ENCODE measurements around the gene SNRPD3.

The SNRPD3 gene

DNA sequence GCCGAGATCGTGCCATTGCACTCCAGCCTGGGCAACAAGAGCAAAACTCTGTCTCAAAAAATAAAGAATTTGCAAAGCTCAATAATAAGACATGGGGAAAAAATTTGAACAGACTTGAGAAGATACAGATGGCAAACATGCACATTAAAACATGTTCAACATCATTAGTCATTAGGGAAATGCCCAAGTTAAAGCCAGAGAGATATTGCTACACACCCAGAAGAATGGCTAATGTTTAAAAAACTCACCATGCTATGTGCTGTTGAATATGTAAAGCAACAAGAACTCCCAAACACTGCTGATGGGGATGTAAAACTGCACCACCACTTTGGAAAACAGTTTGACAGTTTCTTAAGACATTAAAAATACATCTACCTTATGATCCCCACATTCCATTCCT is 24.5 kb downstream of the SNRPD3 start:
- peaks cover 56% of the 10 kb centered on the region for H3K4me1 ChIP-seq (ENCODE audit: control insufficient read depth, insufficient read depth, low read length)

DNA sequence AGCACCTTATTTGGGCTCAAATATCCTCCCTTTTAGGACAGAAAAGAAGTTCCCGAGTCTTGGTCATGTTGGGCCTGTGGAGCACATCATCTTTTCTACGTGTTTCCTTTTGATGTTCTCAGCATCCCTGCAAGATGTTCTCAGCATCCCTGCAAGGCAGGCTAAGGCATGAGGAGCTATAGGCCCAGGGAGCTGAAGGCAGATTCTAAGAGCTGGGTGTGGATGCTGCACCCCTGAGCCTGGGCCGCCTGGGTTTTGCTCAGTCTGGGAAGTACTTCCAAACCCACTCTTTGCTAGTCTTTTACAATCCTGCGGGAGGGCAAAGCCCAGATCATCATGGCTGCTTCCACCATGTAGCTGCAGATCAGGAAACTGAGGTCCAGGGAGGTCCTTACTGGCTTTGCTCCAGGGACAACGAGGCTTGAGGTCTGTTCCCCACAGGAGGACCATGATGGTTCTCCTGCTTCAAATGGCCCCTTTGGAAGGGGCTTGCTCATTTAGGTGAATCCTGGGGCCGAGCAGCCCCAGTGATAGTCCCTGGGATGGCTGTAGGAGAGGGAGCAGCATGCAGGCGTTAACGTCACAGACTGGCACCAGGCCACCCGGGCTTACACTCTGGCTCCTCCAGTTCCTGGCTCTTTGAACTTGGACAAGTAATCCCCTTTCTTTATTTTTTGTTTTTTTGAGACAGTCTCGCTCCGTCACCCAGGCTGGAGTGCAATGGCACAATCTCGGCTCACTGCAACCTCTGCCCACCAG is 26.4 kb downstream of the SNRPD3 start:
- Histone ChIP-seq H3K4me3 (ENCODE audit: low read length) (no peak overlapping the region), H3K36me3 (ENCODE audit: control insufficient read depth, insufficient read depth, low read length) (no peaks in the 10 kb centered on the region), H3K4me1 (ENCODE audit: control insufficient read depth, insufficient read depth, low read length) (peaks cover 47% of the 10 kb centered on the region), H3K9me3 (ENCODE audit: control insufficient read depth, low read length) (no peaks in the 10 kb centered on the region), H3K9ac (ENCODE audit: low read length) (no peak overlapping the region), H3K27me3 (ENCODE audit: control insufficient read depth, insufficient read depth, low read length) (no peaks in the 10 kb centered on the region)

More for the DNA sequence above, 24.5 kb downstream of the SNRPD3 start:
- H3K9ac ChIP-seq (ENCODE audit: low read length) = no peak overlapping the region
- no peaks in the 10 kb centered on the region for H3K9me3 ChIP-seq (ENCODE audit: control insufficient read depth, low read length)
- H3K4me3 ChIP-seq (ENCODE audit: low read length) = no peak overlapping the region
- no peaks in the 10 kb centered on the region for H3K27me3 ChIP-seq (ENCODE audit: control insufficient read depth, insufficient read depth, low read length)
- no peaks in the 10 kb centered on the region for H3K36me3 ChIP-seq (ENCODE audit: control insufficient read depth, insufficient read depth, low read length)

DNA sequence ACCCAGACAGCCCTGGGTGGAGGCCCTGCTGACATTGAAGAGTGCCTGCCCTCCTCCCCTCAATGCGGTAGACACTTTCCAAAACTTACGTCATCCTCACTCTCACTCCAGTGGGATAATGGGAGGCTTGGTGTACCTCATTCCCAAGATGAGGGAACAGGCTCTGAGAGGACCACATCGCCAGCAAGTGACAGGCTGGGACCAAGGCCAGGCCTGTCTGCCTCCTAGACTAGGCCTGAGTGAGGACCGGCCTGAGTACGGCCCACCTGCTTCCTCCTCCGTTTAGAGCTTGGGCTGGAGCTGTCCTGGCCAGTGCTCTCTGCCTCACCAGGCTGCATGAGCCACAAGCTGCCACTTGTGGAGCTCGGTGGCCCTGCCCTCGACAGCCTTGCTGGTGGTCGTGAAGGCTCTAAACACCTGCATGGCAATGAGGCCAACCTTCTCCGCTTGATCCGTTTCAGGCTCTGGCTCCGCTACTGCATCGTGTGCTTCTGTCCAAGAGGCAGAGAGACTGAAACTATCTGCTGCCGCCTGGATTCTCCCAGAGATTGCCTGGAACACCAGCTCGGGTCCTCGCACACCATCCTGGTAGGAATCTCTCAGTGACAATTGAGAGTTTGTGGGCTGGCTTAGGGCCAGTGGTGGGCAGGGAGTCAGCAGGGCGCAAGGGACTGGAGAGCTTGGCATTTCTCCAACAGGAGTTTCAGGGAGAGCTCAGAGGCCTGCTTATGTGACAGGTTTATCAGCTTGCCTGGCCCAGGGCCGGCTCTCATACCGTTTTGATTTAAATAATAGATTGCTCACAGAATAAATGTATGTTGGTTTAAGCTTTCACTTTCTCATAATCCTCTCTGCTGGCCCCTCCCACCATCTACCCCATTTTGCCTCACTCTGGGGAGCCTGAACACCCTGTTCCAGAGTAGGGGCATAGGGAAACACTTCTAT is 27.7 kb downstream of the SNRPD3 start:
- peak overlapping the region; percentile 41 for H3K9ac ChIP-seq (ENCODE audit: low read length)
- H3K4me3 ChIP-seq (ENCODE audit: low read length) = no peak overlapping the region
- no peaks in the 10 kb centered on the region for H3K36me3 ChIP-seq (ENCODE audit: control insufficient read depth, insufficient read depth, low read length)
- H3K4me1 ChIP-seq (ENCODE audit: control insufficient read depth, insufficient read depth, low read length) = peaks cover 43% of the 10 kb centered on the region
- H3K27me3 ChIP-seq (ENCODE audit: control insufficient read depth, insufficient read depth, low read length) = no peaks in the 10 kb centered on the region
- no peaks in the 10 kb centered on the region for H3K9me3 ChIP-seq (ENCODE audit: control insufficient read depth, low read length)

GRCh38 chr22:24584166-24584790 is 28.5 kb downstream of the SNRPD3 start:
- no peaks in the 10 kb centered on the region for H3K27me3 ChIP-seq (ENCODE audit: control insufficient read depth, insufficient read depth, low read length)
- no peaks in the 10 kb centered on the region for H3K36me3 ChIP-seq (ENCODE audit: control insufficient read depth, insufficient read depth, low read length)
- no peak overlapping the region for H3K4me3 ChIP-seq (ENCODE audit: low read length)
- peaks cover 43% of the 10 kb centered on the region for H3K4me1 ChIP-seq (ENCODE audit: control insufficient read depth, insufficient read depth, low read length)
- H3K9me3 ChIP-seq (ENCODE audit: control insufficient read depth, low read length) = no peaks in the 10 kb centered on the region
- peak overlapping the region; percentile 41 for H3K9ac ChIP-seq (ENCODE audit: low read length)

DNA sequence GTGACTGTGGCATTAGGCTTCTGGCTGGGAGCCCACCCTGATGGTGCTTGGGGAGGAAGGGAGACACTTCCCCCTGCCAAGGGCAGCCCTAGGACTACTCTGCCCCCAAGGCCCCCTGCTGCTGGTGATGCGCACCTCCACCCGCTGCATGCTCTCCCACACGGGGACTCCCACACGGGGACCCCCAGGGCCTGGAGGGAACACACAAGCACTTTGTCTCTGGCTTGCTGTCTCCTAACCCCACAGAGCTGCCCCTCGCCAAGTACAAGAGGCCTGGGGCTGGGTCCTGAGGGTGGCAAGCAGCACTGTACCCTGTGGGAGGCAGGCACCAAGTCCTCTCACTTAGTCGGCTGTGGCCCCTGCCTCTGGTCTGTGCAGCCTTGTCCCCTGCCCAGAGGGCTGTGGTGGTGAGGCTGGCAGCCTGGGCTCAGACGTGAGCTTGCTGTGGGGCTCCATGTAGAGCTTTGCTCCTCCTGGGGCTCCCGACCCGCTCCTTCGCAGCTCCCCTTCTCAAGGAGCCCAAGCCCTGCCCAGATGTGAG is 29.1 kb downstream of the SNRPD3 start:
- Histone ChIP-seq H3K4me1 (ENCODE audit: control insufficient read depth, insufficient read depth, low read length) (peaks cover 45% of the 10 kb centered on the region), H3K4me3 (ENCODE audit: low read length) (no peak overlapping the region), H3K9me3 (ENCODE audit: control insufficient read depth, low read length) (no peaks in the 10 kb centered on the region)

DNA sequence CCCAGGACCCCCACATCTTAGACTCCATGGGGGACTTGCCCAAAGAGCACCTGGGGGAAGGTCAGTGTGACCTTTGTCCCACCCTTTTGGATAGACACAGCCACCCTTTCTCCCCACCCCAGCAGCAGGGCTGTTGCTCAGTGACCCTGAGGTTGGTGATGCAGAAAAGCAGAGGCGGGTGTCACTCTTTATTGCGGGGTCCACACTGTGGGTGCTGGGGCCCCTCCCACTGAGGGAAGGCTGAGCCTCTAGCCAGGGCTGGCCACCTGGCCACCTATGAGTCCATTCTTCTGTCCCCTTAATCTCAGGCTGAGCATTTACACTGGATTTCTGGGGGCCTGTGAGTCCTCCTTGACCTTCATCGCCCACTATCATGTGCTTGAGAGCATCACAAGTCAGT is 29.7 kb downstream of the SNRPD3 start:
- no peaks in the 10 kb centered on the region for H3K27me3 ChIP-seq (ENCODE audit: control insufficient read depth, insufficient read depth, low read length)
- no peak overlapping the region for H3K9ac ChIP-seq (ENCODE audit: low read length)
- no peaks in the 10 kb centered on the region for H3K9me3 ChIP-seq (ENCODE audit: control insufficient read depth, low read length)
- no peaks in the 10 kb centered on the region for H3K36me3 ChIP-seq (ENCODE audit: control insufficient read depth, insufficient read depth, low read length)
- H3K4me1 ChIP-seq (ENCODE audit: control insufficient read depth, insufficient read depth, low read length) = peaks cover 40% of the 10 kb centered on the region
- no peak overlapping the region for H3K4me3 ChIP-seq (ENCODE audit: low read length)

More for the DNA sequence above, 29.1 kb downstream of the SNRPD3 start:
- Histone ChIP-seq H3K36me3 (ENCODE audit: control insufficient read depth, insufficient read depth, low read length) (no peaks in the 10 kb centered on the region), H3K27me3 (ENCODE audit: control insufficient read depth, insufficient read depth, low read length) (no peaks in the 10 kb centered on the region), H3K9ac (ENCODE audit: low read length) (no peak overlapping the region)

DNA sequence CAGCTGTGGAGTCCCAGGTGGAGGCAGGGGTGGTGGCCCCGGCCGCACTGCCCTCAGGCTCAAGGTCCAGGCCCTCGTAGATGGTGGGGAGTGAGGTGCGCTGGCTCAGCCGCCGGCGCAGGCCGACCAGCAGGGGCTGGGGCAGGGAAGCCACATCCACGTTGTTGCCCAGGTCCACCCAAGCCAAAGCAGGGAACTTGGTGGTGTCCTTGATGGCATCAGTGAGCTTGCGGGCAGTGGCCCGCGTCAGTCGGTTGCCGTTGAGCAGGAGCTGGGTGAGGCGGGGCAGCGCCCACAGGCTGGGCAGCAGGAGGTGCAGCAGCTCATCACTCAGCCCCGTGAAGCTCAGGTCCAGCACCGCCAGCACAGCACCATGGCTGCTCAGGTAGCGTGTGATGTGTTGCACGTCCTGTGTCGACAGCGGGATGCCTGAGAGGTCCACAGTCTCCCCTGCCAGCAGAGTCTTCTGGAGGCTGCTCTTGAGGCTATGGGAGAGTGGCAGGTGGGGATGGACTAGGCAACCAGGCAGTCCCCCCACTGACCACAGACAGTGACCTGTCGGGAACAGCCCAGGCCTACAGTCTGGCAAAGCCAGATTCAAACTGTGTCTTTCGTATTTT is 30.2 kb downstream of the SNRPD3 start:
- Histone ChIP-seq H3K4me3 (ENCODE audit: low read length) (no peak overlapping the region), H3K9me3 (ENCODE audit: control insufficient read depth, low read length) (no peaks in the 10 kb centered on the region), H3K27me3 (ENCODE audit: control insufficient read depth, insufficient read depth, low read length) (no peaks in the 10 kb centered on the region), H3K36me3 (ENCODE audit: control insufficient read depth, insufficient read depth, low read length) (no peaks in the 10 kb centered on the region), H3K9ac (ENCODE audit: low read length) (no peak overlapping the region), H3K4me1 (ENCODE audit: control insufficient read depth, insufficient read depth, low read length) (peaks cover 37% of the 10 kb centered on the region)

DNA sequence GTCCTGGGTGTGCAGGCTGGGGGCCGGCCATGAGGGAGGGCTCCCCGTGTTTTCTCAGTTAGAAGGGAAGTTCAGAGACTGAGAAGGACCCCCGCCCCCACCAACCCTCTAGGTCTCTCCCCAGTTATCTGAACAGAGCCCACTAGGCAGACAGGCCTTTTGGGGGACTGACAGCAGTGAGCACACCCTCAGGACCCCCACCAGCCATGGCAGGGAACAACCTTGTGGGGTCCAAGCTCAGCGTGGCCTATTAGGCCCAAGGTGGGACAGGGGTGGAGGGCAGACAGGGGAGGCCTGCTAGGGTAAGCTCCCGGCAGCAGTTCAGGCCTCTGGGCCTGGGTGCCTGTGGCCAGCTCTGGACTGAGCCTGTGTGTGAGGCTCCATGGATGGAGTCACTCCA is 31.5 kb downstream of the SNRPD3 start:
- no peaks in the 10 kb centered on the region for H3K27me3 ChIP-seq (ENCODE audit: control insufficient read depth, insufficient read depth, low read length)
- no peaks in the 10 kb centered on the region for H3K36me3 ChIP-seq (ENCODE audit: control insufficient read depth, insufficient read depth, low read length)
- no peak overlapping the region for H3K4me3 ChIP-seq (ENCODE audit: low read length)
- no peaks in the 10 kb centered on the region for H3K9me3 ChIP-seq (ENCODE audit: control insufficient read depth, low read length)
- H3K4me1 ChIP-seq (ENCODE audit: control insufficient read depth, insufficient read depth, low read length) = peaks cover 43% of the 10 kb centered on the region
- no peak overlapping the region for H3K9ac ChIP-seq (ENCODE audit: low read length)

GRCh38 chr22:24587948-24588347 is 32.1 kb downstream of the SNRPD3 start:
- Histone ChIP-seq H3K4me1 (ENCODE audit: control insufficient read depth, insufficient read depth, low read length) (peaks cover 46% of the 10 kb centered on the region), H3K36me3 (ENCODE audit: control insufficient read depth, insufficient read depth, low read length) (no peaks in the 10 kb centered on the region), H3K9ac (ENCODE audit: low read length) (no peak overlapping the region), H3K27me3 (ENCODE audit: control insufficient read depth, insufficient read depth, low read length) (no peaks in the 10 kb centered on the region), H3K4me3 (ENCODE audit: low read length) (no peak overlapping the region), H3K9me3 (ENCODE audit: control insufficient read depth, low read length) (no peaks in the 10 kb centered on the region)

- Histone ChIP-seq H3K4me1 (ENCODE audit: control insufficient read depth, insufficient read depth, low read length) (peaks cover 45% of the 10 kb centered on the region), H3K27me3 (ENCODE audit: control insufficient read depth, insufficient read depth, low read length) (no peaks in the 10 kb centered on the region), H3K4me3 (ENCODE audit: low read length) (no peak overlapping the region), H3K9me3 (ENCODE audit: control insufficient read depth, low read length) (no peaks in the 10 kb centered on the region), H3K36me3 (ENCODE audit: control insufficient read depth, insufficient read depth, low read length) (no peaks in the 10 kb centered on the region), H3K9ac (ENCODE audit: low read length) (no peak overlapping the region)
Measured at GRCh38 chr22:24588381-24588756, 32.6 kb downstream of the SNRPD3 start.

GRCh38 chr22:24588757-24589481 is 33.1 kb downstream of the SNRPD3 start:
- H3K36me3 ChIP-seq (ENCODE audit: control insufficient read depth, insufficient read depth, low read length) = no peaks in the 10 kb centered on the region
- peaks cover 45% of the 10 kb centered on the region for H3K4me1 ChIP-seq (ENCODE audit: control insufficient read depth, insufficient read depth, low read length)
- H3K4me3 ChIP-seq (ENCODE audit: low read length) = no peak overlapping the region
- no peaks in the 10 kb centered on the region for H3K9me3 ChIP-seq (ENCODE audit: control insufficient read depth, low read length)
- H3K9ac ChIP-seq (ENCODE audit: low read length) = no peak overlapping the region
- no peaks in the 10 kb centered on the region for H3K27me3 ChIP-seq (ENCODE audit: control insufficient read depth, insufficient read depth, low read length)

Data from mucosa of stomach (tissue), 1 donor.